Ovary (tissue), 1 donor: ENCODE data around the gene PVALB.

Source experiments
- EP300 ChIP-seq: sonication (generic); formaldehyde crosslinking; IDR thresholded peaks from one replicate; pipeline ENCODE4 v1.6.1; 2017; ENCODE audit warnings: antibody characterized with exemption
- POLR2A ChIP-seq: fragments of 450-650 bp; IDR thresholded peaks from one replicate; pipeline ENCODE4 v1.6.1; 2017; ENCODE audit warnings: antibody characterized with exemption, mild to moderate bottlenecking, moderate library complexity

DNA sequence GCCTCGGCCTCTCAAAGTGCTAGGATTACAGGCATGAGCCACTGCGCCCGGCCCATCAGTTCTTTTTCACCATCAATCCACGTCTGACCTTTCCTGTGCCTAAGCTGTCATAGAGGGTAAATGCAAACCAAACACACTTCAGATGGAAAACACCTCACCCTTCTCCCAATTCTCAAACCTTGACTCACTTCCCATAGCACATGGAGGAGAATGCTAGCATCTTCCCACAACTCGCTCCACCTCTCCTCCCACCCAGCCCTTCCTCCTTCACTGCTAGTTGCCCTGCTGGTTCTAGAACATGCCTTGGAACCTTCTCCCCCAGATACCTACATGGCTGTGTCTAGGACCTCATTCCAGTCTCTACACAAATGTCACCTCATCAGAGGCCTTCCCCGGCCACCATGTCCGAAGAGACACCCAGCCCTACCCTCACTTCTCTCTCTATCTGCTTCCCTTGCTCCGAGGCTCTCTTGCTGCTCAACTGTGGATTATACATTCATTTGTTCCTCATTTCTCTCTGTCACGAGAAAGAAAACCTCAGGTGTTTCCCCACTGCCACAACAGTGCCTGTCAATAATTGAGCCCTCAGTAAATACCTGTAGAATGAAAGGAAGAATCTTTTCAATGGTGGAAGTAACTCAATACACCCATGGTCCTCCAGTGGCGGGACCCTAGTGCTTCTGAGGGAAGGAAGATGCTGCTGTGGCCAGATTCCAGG lies 22.7 kb upstream of the PVALB start:
- TF ChIP-seq EP300 (no peak), POLR2A (no peak)
